ENCODE results near the gene BRD3.

Gene BRD3

GRCh38 chr9:134035041-134036039 is 32.5 kb downstream of the BRD3 start:
- no peak for DNase-seq

- DNase-seq = no peak
Measured at GRCh38 chr9:134034215-134035040, 33.4 kb downstream of the BRD3 start.

- DNase-seq = no peak
Measured at GRCh38 chr9:134033516-134034214, 34.2 kb downstream of the BRD3 start.

- no peak for DNase-seq
Measured at GRCh38 chr9:134032456-134033222, 35.2 kb downstream of the BRD3 start.

GRCh38 chr9:134031783-134032182 is 36.0 kb downstream of the BRD3 start:
- no peak for DNase-seq

GRCh38 chr9:134030821-134031470 is 36.9 kb downstream of the BRD3 start:
- no peak for DNase-seq

- DNase-seq = no peak
Measured at GRCh38 chr9:134029248-134030226, 38.3 kb downstream of the BRD3 start.

GRCh38 chr9:134028575-134029247 is 39.1 kb downstream of the BRD3 start:
- no peak for DNase-seq

GRCh38 chr9:134028076-134028475 is 39.8 kb downstream of the BRD3 start:
- no peak for DNase-seq

GRCh38 chr9:134027561-134027960 is 40.3 kb downstream of the BRD3 start:
- DNase-seq = no peak

GRCh38 chr9:134026981-134027380 is 40.8 kb downstream of the BRD3 start:
- DNase-seq = no peak

- DNase-seq = no peak
Measured at GRCh38 chr9:134026581-134026980, 41.2 kb downstream of the BRD3 start.

- peak; percentile 55 for DNase-seq
Measured at GRCh38 chr9:134025606-134026541, 42.0 kb downstream of the BRD3 start.

- DNase-seq = peak; percentile 97
Measured at GRCh38 chr9:134024828-134025605, 42.8 kb downstream of the BRD3 start, which contains the start of gene BRD3OS. Gene BRD3OS, plus strand, starts transcription at chr9:134025481. Its CDS starts 1,267 bp downstream, at chr9:134026748.

- DNase-seq = no peak
Measured at GRCh38 chr9:134024214-134024792, 43.5 kb downstream of the BRD3 start.

- no peak for DNase-seq
Measured at GRCh38 chr9:134014946-134015345, 52.9 kb downstream of the BRD3 start.

GRCh38 chr9:134011401-134011800 is 56.4 kb downstream of the BRD3 start:
- no peak for DNase-seq
